ENCODE results near the gene HOXB8.

HOXB8 gene

DNA sequence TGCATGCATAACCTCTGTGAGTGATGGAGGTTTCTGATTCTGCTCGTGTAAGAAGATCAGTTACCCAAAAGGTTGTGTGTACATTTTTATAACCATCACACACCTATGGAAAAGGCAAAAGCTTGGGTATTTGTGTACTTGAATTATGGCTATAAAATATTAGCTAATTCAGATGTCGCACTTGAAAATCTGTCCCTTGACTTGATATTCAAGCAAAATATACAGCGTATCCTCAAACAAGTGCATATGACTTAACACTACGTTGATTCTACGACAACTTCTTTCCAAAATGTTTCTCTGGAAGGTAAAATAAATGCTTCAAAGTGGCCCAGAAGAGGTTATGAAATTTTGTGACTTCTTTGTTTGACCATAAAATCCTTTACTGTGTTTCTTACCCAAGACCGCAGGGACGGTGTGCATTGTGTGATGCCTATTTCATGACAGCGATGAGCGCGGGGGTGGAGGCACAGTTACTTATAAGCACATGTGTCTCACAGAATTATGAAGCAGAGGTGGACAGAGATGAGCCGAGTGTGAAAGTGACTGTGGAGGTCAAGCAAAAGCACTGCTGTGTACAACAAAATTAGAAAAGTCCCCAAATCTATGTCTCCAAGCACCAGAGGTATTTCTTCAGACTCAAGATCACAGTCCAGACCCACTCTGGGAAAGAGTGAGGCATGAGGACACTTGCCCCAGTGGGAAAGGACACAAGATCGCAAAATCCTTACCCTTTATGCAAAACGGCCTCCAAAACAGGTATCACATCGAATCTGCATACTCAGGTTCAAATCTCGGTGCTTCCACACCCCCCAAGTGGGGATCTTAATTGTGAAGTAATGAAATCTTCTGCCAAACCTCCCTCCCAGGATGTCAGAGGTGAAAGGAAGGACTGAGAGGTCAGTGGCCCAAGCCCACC, 15.2 kb upstream of the HOXB8 start:
- H3K27me3 ChIP-seq: peaks cover 0 to 100% of the 10 kb centered on the region in 2 donors
- peaks cover 0 to 25% (median 18%) of the 10 kb centered on the region in 4 donors for H3K4me1 ChIP-seq
- no peak overlapping the region for H3K4me3 ChIP-seq
- intact Hi-C loops (cut with DNase I; ENCODE audit: low total_unique reads): no loop called here
- no peak for TF ChIP-seq CTCF (IDR thresholded peaks at IDR 0.05)
- H3K27ac ChIP-seq: no peak overlapping the region
- no peak for DNase-seq
- no peaks in the 10 kb centered on the region for H3K9me3 ChIP-seq
- no peaks in the 10 kb centered on the region for H3K36me3 ChIP-seq

- H3K4me1 ChIP-seq: peaks cover 0 to 30% (median 24%) of the 10 kb centered on the region in 4 donors
- peaks cover 0 to 100% of the 10 kb centered on the region in 2 donors for H3K27me3 ChIP-seq
- intact Hi-C loops (cut with DNase I; ENCODE audit: low total_unique reads): no loop called here
Measured at GRCh38 chr17:48629411-48629759, 14.3 kb upstream of the HOXB8 start.

DNA sequence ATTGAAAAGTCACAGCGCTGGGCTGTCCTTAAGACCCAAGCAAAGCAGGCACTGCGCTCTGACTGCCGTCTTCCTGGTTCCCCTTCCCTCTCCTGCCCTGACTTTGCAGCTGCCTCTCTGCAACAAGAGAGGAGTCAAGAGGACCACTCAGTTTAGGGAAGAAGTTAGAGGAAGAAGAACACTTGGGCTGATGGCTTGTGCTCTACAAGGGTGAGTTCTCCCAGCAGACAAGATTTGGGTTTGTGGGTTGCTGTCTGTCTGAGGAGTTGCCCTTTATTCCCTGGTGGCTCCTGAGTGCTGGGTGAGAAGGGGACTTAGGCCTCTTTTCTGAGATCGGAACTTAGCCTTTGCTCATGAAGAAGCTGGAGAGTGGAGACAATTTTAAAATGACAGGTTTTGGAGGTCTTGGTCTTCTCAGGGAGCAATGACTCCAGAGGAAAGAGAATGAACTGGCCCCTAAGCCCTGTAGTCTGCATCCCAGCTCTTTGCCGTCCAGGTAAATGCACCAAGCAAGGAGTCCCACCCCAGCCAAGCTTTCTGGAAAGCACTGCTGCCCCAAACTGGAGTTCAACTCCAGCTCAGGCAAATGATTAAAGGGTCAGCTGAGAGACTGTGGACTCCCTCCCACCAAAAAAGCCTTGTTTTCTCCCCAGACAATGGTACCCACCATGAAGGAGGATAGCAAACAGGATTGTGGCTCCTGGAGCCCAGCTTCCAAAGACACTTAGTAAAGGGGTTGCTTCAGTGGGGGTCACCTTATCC, 13.7 kb upstream of the HOXB8 start:
- TF ChIP-seq CTCF (IDR thresholded peaks at IDR 0.05): no peak
- intact Hi-C loops (cut with DNase I; ENCODE audit: low total_unique reads): no loop called here
- DNase-seq: no peak
- Histone ChIP-seq H3K4me3 (no peak overlapping the region), H3K27me3 (peaks cover 0 to 99% of the 10 kb centered on the region in 2 donors), H3K36me3 (no peaks in the 10 kb centered on the region), H3K27ac (no peak overlapping the region), H3K9me3 (no peaks in the 10 kb centered on the region), H3K4me1 (peaks cover 0 to 29% (median 23%) of the 10 kb centered on the region in 4 donors)

More at GRCh38 chr17:48629411-48629759, 14.3 kb upstream of the HOXB8 start:
- Histone ChIP-seq H3K4me3 (no peak overlapping the region), H3K27ac (no peak overlapping the region), H3K36me3 (no peaks in the 10 kb centered on the region), H3K9me3 (no peaks in the 10 kb centered on the region)
- no peak for DNase-seq
- TF ChIP-seq CTCF (IDR thresholded peaks at IDR 0.05): no peak

DNA sequence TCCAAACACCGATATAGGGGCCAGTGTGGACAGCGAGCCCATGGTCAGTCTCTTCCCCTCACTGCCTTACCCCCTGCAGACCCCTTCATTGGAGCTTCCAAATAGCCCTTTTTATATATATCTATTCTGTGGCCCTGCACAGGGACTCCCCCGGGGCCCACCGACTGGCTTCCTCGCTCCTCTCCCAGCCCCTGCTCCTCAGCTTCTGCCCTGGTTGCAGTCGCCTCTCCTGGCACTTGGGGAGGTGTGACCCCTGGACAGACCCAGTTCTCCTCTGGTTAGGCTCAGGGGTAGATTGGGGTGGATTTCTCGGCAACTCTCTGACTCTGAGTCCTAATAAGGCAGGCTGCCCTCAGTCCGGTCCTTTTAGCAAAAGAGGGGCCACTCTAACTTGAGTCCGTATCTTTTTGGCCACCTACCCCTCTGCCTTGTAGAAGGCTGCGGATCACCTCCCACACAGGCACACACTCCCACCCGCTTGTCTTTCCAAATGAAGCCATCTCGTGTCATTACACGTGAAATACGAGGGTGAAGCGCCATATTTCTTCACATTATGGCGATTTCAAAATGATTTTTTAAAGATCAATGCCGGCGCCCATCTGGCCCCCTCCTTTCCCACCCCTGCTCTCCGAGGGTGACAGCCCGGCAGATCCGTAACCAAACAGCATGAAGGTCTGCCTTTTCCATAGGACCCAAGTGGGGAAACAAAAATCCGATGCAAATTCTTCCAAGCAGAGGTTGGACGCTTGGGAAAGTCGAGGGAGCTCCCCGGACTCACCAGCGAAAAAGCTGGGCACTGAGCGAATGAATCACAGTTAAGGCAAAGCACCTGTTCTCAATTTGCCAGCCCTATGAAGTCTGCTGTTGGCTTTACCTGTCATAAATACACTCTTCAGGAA, 12.8 kb upstream of the HOXB8 start:
- Histone ChIP-seq H3K4me1 (peaks cover 0 to 25% (median 21%) of the 10 kb centered on the region in 4 donors), H3K9me3 (no peaks in the 10 kb centered on the region), H3K4me3 (no peak overlapping the region), H3K27me3 (peaks cover 0 to 99% of the 10 kb centered on the region in 2 donors), H3K36me3 (no peaks in the 10 kb centered on the region), H3K27ac (no peak overlapping the region)
- intact Hi-C loops (cut with DNase I; ENCODE audit: low total_unique reads): no loop called here
- no peak for DNase-seq
- no peak for TF ChIP-seq CTCF (IDR thresholded peaks at IDR 0.05)

DNA sequence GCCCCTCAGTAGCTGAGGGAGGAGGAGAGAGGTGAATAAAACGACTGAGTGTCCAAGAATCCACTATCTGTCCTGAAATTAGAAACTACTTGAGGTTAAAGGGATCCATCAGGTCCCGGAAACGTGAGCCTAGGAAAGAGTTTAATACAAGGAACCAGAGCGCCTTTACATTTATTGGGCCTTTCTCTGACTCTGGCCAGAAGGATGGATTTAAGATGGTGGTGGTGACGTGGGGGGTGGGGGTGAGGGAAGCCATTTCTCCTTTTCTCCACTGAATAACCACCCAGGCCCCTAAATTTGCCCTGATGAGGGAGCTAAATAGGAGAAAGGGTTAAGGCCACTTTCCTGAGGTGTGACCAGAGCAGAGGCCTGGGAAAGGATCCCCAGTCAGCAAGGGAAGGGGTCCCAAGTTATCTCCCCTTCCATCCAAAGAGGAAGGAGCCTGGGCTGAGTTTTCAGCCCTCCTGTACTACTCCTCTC, 12.1 kb upstream of the HOXB8 start:
- H3K27me3 ChIP-seq: peaks cover 0 to 99% of the 10 kb centered on the region in 2 donors
- intact Hi-C loops (cut with DNase I; ENCODE audit: low total_unique reads): no loop called here

More for the DNA sequence above, 12.1 kb upstream of the HOXB8 start:
- H3K27ac ChIP-seq: no peak overlapping the region
- no peak for TF ChIP-seq CTCF (IDR thresholded peaks at IDR 0.05)
- no peak for DNase-seq
- no peaks in the 10 kb centered on the region for H3K36me3 ChIP-seq
- peaks cover 0 to 25% (median 21%) of the 10 kb centered on the region in 4 donors for H3K4me1 ChIP-seq
- H3K9me3 ChIP-seq: no peaks in the 10 kb centered on the region
- no peak overlapping the region for H3K4me3 ChIP-seq

Measured in tibial artery (tissue), 4 donors.